HCT116 (cell line): Measurements from ENCODE around the gene HSD3B7. TPM values are rescaled to one million over a fixed set of nuclear protein-coding genes. Genes with fewer than 3 reads are reported as not detected.
A peak's percentile ranks its signal among the peaks of the same experiment; 100 is the strongest.

Experiments
- ATAC-seq: fragments of 200-7000 bp; cut with Tn5 transposase; 2 replicates; pipeline ENCODE4 v1.9.1; 2020; ENCODE audit warnings: mild to moderate bottlenecking, moderate library complexity
- BruUV-seq: library from RNA; stranded (reverse); fragments of 400-500 nt; replicated peaks from 2 replicates; lab custom pipeline; 2021; lab: Mats Ljungman, UMichigan
- CTCF ChIA-PET: fragments of 300-600 bp; sonication (Branson Sonifier 250); formaldehyde crosslinking; loops from one replicate; lab custom pipeline; 2021; ENCODE audit warnings: antibody characterized with exemption; lab: Charles Lee
- POLR2A ChIA-PET: fragments of 300-600, 350-600 bp; sonication (Branson Sonifier 250); formaldehyde crosslinking; loops from one replicate; lab custom pipeline; 2021; ENCODE audit warnings: antibody characterized with exemption; lab: Charles Lee
- RAD21 ChIA-PET, 2 experiments: fragments of 300-600 bp; sonication (Branson Sonifier 250); formaldehyde crosslinking; loops; one replicate each; lab custom pipeline; 2023; ENCODE audit warnings: low total read pairs in 2 of 2; ENCODE audit not compliant: uncharacterized antibody in 2 of 2, unreplicated experiment in 2 of 2, low non-redundant PET in 1 of 2; lab: Charles Lee
- DNase-seq: peaks from one replicate; pipeline ENCODE4 v3.0.0-alpha.2; 2010; ENCODE audit warnings: low read depth, low spot score
- H2AFZ ChIP-seq: fragments of 200-600 bp; shearing (Covaris generic), sonication (generic); 2 replicates; pipeline ENCODE4 v1.6.1; 2017; ENCODE audit warnings: low read depth, mixed run types, mixed read lengths, antibody characterized with exemption, low read length; ENCODE audit not compliant: poor library complexity, severe bottlenecking
- H3K27ac ChIP-seq: 2 replicates; pipeline ENCODE4 v1.5.1; 2012; ENCODE audit warnings: low read depth, low read length
- H3K27me3 ChIP-seq: fragments of 200-600 bp; sonication (generic); 2 replicates; pipeline ENCODE4 v1.6.1; 2016; ENCODE audit warnings: mixed run types, low read length, mixed read lengths; ENCODE audit not compliant: insufficient read depth
- H3K36me3 ChIP-seq, 2 experiments: fragments of 200-500 bp in 1 of 2; fragments of 200-600 bp in 1 of 2; sonication (Bioruptor generic) in 1 of 2; sonication (generic) in 1 of 2; 2 replicates each; pipeline versions ENCODE4 v1.5.1 to v1.6.1; 2014 to 2016; ENCODE audit warnings: low read length in 2 of 2, inconsistent platforms in 1 of 2, mixed read lengths in 1 of 2, mixed run types in 1 of 2; ENCODE audit not compliant: insufficient read depth in 2 of 2, control insufficient read depth in 1 of 2
- H3K4me1 ChIP-seq, 2 experiments: fragments of 200-600 bp in 1 of 2; sonication (generic) in 1 of 2; 2 replicates each; pipeline versions ENCODE4 v1.5.1 to v1.6.1; 2012 to 2017; ENCODE audit warnings: low read length in 2 of 2, inconsistent platforms in 1 of 2, mild to moderate bottlenecking in 1 of 2, mixed read lengths in 1 of 2, mixed run types in 1 of 2, moderate library complexity in 1 of 2; ENCODE audit not compliant: insufficient read depth in 2 of 2, control insufficient read depth in 1 of 2
- H3K4me2 ChIP-seq: fragments of 200-600 bp; sonication (generic); 2 replicates; pipeline ENCODE4 v1.6.1; 2017; ENCODE audit warnings: mixed run types, low read length, mixed read lengths
- H3K4me3 ChIP-seq, 2 experiments: fragments of 200-600 bp in 1 of 2; sonication (generic) in 1 of 2; replicated peaks in 1 of 2; 2 replicates each; pipeline ENCODE4 v1.5.1; 2011 to 2016; ENCODE audit warnings: low read length in 2 of 2, control low read depth in 1 of 2, low read depth in 1 of 2, mild to moderate bottlenecking in 1 of 2, mixed read lengths in 1 of 2, mixed run types in 1 of 2
- H3K79me2 ChIP-seq: fragments of 200-600 bp; sonication (generic); 2 replicates; pipeline ENCODE4 v1.6.1; 2017; ENCODE audit warnings: mild to moderate bottlenecking, mixed run types, low read length, moderate library complexity, mixed read lengths; ENCODE audit not compliant: insufficient read depth
- H3K9ac ChIP-seq: fragments of 200-600 bp; sonication (generic); 2 replicates; pipeline ENCODE4 v1.6.1; 2016; ENCODE audit warnings: low read length, mixed read lengths
- H3K9me2 ChIP-seq: fragments of 200-600 bp; sonication (generic), shearing (Covaris generic); 2 replicates; pipeline ENCODE4 v1.6.1; 2017; ENCODE audit warnings: mixed run types, mild to moderate bottlenecking, moderate library complexity; ENCODE audit not compliant: insufficient read depth
- H3K9me3 ChIP-seq, 2 experiments: fragments of 200-500 bp in 1 of 2; fragments of 200-600 bp in 1 of 2; sonication (Bioruptor generic) in 1 of 2; sonication (generic) in 1 of 2; 2 replicates each; pipeline ENCODE4 v1.6.1; 2014 to 2017; ENCODE audit warnings: low read length in 2 of 2, mixed read lengths in 2 of 2, inconsistent platforms in 1 of 2, low read depth in 1 of 2, mild to moderate bottlenecking in 1 of 2, mixed run types in 1 of 2, moderate library complexity in 1 of 2; ENCODE audit not compliant: control insufficient read depth in 1 of 2, insufficient read depth in 1 of 2
- H4K20me1 ChIP-seq: fragments of 200-600 bp; sonication (generic), shearing (Covaris generic); 2 replicates; pipeline ENCODE4 v1.6.1; 2017; ENCODE audit warnings: mixed run types, mild to moderate bottlenecking, moderate library complexity; ENCODE audit not compliant: insufficient read depth
- CEBPB ChIP-seq: IDR thresholded peaks from 2 replicates; pipeline ENCODE4 v1.6.1; 2012; ENCODE audit warnings: low read depth
- CTCF ChIP-seq, 3 experiments: fragments of 200-600 bp in 1 of 3; sonication (generic) in 1 of 3; IDR thresholded peaks in 2 of 3; conservative IDR thresholded peaks in 1 of 3; 2 replicates each; pipeline ENCODE4 v1.5.1; 2012 to 2017; ENCODE audit warnings: low read depth in 2 of 3, low read length in 2 of 3, antibody characterized with exemption in 1 of 3, borderline replicate concordance in 1 of 3, control low read depth in 1 of 3, mild to moderate bottlenecking in 1 of 3, mixed read lengths in 1 of 3, mixed run types in 1 of 3, moderate library complexity in 1 of 3; ENCODE audit not compliant: insufficient read depth in 1 of 3
- EGR1 ChIP-seq: IDR thresholded peaks from 2 replicates; pipeline ENCODE4 v1.6.1; 2012; ENCODE audit warnings: low read depth
- FOSL1 ChIP-seq: IDR thresholded peaks from 2 replicates; pipeline ENCODE4 v1.6.1; 2012; ENCODE audit warnings: low read depth
- JUND ChIP-seq: IDR thresholded peaks from 2 replicates; pipeline ENCODE4 v1.6.1; 2012
- MAX ChIP-seq: IDR thresholded peaks from 2 replicates; pipeline ENCODE4 v1.6.1; 2012
- RAD21 ChIP-seq: IDR thresholded peaks from 2 replicates; pipeline ENCODE4 v1.6.1; 2012; ENCODE audit warnings: low read depth, mild to moderate bottlenecking
- SP1 ChIP-seq: IDR thresholded peaks from 2 replicates; pipeline ENCODE4 v1.6.1; 2012; ENCODE audit warnings: low read depth
- SRF ChIP-seq: IDR thresholded peaks from 2 replicates; pipeline ENCODE4 v1.6.1; 2012; ENCODE audit warnings: low read depth
- ZBTB33 ChIP-seq: IDR thresholded peaks from 2 replicates; pipeline ENCODE4 v1.6.1; 2011; ENCODE audit warnings: mild to moderate bottlenecking, low read length, moderate library complexity; ENCODE audit not compliant: insufficient replicate concordance; ENCODE audit errors: extremely low read depth
- ZNF274 ChIP-seq: fragments of 200-500 bp; sonication (Bioruptor generic); IDR thresholded peaks from 2 replicates; pipeline ENCODE4 v1.6.1; 2014; ENCODE audit warnings: mild to moderate bottlenecking, low read depth, low read length, inconsistent platforms
- intact Hi-C: fragments of 100-400 bp; cut with micrococcal nuclease; formaldehyde crosslinking; loops from 2 replicates; pipeline ENCODE4 v1.10.0; 2022
- total RNA-seq: library from RNA; stranded (reverse); gene quantifications from one replicate; pipeline ENCODE4 v1.2.1, GENCODE V29; 2021; ENCODE audit not compliant: unreplicated experiment

HSD3B7 gene
- total RNA-seq, 1 experiment from 2014 or later: 8.6 TPM

GRCh38 chr16:30995927-30996323 is 10.9 kb downstream of the HSD3B7 start (continued):
- TF ChIP-seq CTCF (IDR thresholded peaks at IDR 0.05 in 2 of 3, conservative IDR thresholded peaks at IDR 0.05 in 1 of 3; ENCODE audit: borderline replicate concordance in 1 of 3, insufficient read depth in 1 of 3, low read depth in 2 of 3, low read length in 2 of 3) (no peak), RAD21 (no peak), SP1 (no peak), MAX (no peak), FOSL1 (no peak), EGR1 (no peak), SRF (no peak)

GRCh38 chr16:30996324-30996984 is 11.4 kb downstream of the HSD3B7 start:
- ChIA-PET CTCF (interaction anchor here (1.1 to 1.7 kb wide), 2 partner anchors 11 to 64 kb away, joined by 3 to 5 read pairs; partner anchors contain the start of gene HSD3B7), POLR2A (interaction anchor here (0.9 kb wide), 1 partner anchor 37 kb away, joined by 4 read pairs; the partner anchor contains the start of gene STX4), RAD21 (interaction anchor here in 1 of 2 experiments (0.6 to 1.3 kb wide), 3 partner anchors 11 to 145 kb away, joined by 3 read pairs; no protein-coding TSS in a partner anchor)
- DNase-seq (no peak), ATAC-seq (peak; percentile 7)
- Histone ChIP-seq H3K36me3 (no peaks in the 10 kb centered on the region), H4K20me1 (no peaks in the 10 kb centered on the region), H3K9me2 (no peaks in the 10 kb centered on the region), H3K27ac (peak overlapping the region; percentile 70), H3K79me2 (no peaks in the 10 kb centered on the region), H3K9ac (peak overlapping the region; percentile 87), H3K4me3 (peak overlapping the region; percentile 72 to 83), H3K4me2 (peak overlapping the region; percentile 99), H3K9me3 (no peaks in the 10 kb centered on the region), H3K4me1 (peaks cover 22 to 44% of the 10 kb centered on the region in 2 experiments), H2AFZ (peak overlapping the region; percentile 85), H3K27me3 (no peaks in the 10 kb centered on the region)
- BruUV-seq: TSS peak; percentile 92
- intact Hi-C loops: loop anchor here (5.0 kb wide), 2 partner anchors 76 to 96 kb away; partner anchors contain the start of genes VKORC1, ZNF646 and ZNF668
- TF ChIP-seq CTCF (IDR thresholded peaks at IDR 0.05 in 2 of 3, conservative IDR thresholded peaks at IDR 0.05 in 1 of 3; ENCODE audit: borderline replicate concordance in 1 of 3, insufficient read depth in 1 of 3, low read depth in 2 of 3, low read length in 2 of 3) (no peak), ZBTB33 (no peak), ZNF274 (no peak), JUND (no peak), SRF (no peak), CEBPB (no peak)
